ENCODE results near the gene PRICKLE4. TPM values are rescaled to one million over a fixed set of nuclear protein-coding genes. Genes with fewer than 3 reads are reported as not detected.

The PRICKLE4 gene
- polyA plus RNA-seq, 1 donor from 2014 or later, result 1.3 TPM

GRCh38 chr6:41779788-41780550, 613 bp upstream of the PRICKLE4 start, which contains the start of gene FRS3:
Gene FRS3 (minus strand): TSS chr6:41779900. CDS start chr6:41776987, 2,913 bp downstream.
- peak within 1 kb of the TSS; percentile 86 for H3K4me3 ChIP-seq (ENCODE audit: low read length)
- H3K27me3 ChIP-seq (ENCODE audit: insufficient read depth, low read depth, low read length), result no peaks in the 10 kb centered on the region
- TF ChIP-seq TAF1 (IDR thresholded peaks at IDR 0.05; ENCODE audit: low read depth) (no peak), MXI1 (conservative IDR thresholded peaks at IDR 0.05; ENCODE audit: poor library complexity, severe bottlenecking) (peak; percentile 28), EZH2 (IDR thresholded peaks at IDR 0.05; ENCODE audit: borderline replicate concordance, insufficient read depth, low read length, poor library complexity, severe bottlenecking) (no peak), EP300 (conservative IDR thresholded peaks at IDR 0.05; ENCODE audit: poor library complexity, severe bottlenecking) (peak; percentile 43), REST (IDR thresholded peaks at IDR 0.05; ENCODE audit: borderline replicate concordance) (no peak), CTCF (IDR thresholded peaks at IDR 0.05; ENCODE audit: poor library complexity, severe bottlenecking) (peak; percentile 97), RAD21 (conservative IDR thresholded peaks at IDR 0.05) (peak; percentile 94), POLR2AphosphoS5 (IDR thresholded peaks at IDR 0.05) (peak; percentile 39), SMC3 (conservative IDR thresholded peaks at IDR 0.05; ENCODE audit: poor library complexity) (peak; percentile 89)
- peak within 1 kb of the TSS; percentile 79 for H3K9ac ChIP-seq (ENCODE audit: low read length)
- no peaks in the 10 kb centered on the region for H3K36me3 ChIP-seq (ENCODE audit: insufficient read depth, low read length)
- H3F3A ChIP-seq (ENCODE audit: insufficient read depth, low read length, poor library complexity, severe bottlenecking), result no peaks in the 10 kb centered on the region
- H3K9me3 ChIP-seq (ENCODE audit: low read length), result no peaks in the 10 kb centered on the region
- H3K9me2 ChIP-seq (ENCODE audit: insufficient read depth, low read length), result no peaks in the 10 kb centered on the region
- H3K27ac ChIP-seq (ENCODE audit: low read length), result no peak within 1 kb of the TSS
- H2AFZ ChIP-seq (ENCODE audit: low read depth, low read length), result peak within 1 kb of the TSS; percentile 80
- no peaks in the 10 kb centered on the region for H4K20me1 ChIP-seq (ENCODE audit: insufficient read depth)
- H3K4me2 ChIP-seq (ENCODE audit: low read length), result peak within 1 kb of the TSS; percentile 81
- no peaks in the 10 kb centered on the region for H3K79me2 ChIP-seq (replicated peaks; ENCODE audit: insufficient read depth, low read length)

- Histone ChIP-seq H3K27me3 (ENCODE audit: insufficient read depth, low read depth, low read length) (no peaks in the 10 kb centered on the region), H3K9me2 (ENCODE audit: insufficient read depth, low read length) (no peaks in the 10 kb centered on the region), H3K27ac (ENCODE audit: low read length) (no peak overlapping the region), H3K4me3 (ENCODE audit: low read length) (peak overlapping the region; percentile 86), H3K9ac (ENCODE audit: low read length) (peak overlapping the region; percentile 79), H3K36me3 (ENCODE audit: insufficient read depth, low read length) (no peaks in the 10 kb centered on the region), H2AFZ (ENCODE audit: low read depth, low read length) (no peak overlapping the region), H3K4me2 (ENCODE audit: low read length) (no peak overlapping the region), H3F3A (ENCODE audit: insufficient read depth, low read length, poor library complexity, severe bottlenecking) (no peaks in the 10 kb centered on the region), H4K20me1 (ENCODE audit: insufficient read depth) (no peaks in the 10 kb centered on the region), H3K79me2 (replicated peaks; ENCODE audit: insufficient read depth, low read length) (no peaks in the 10 kb centered on the region), H3K9me3 (ENCODE audit: low read length) (no peaks in the 10 kb centered on the region)
- TF ChIP-seq POLR2AphosphoS5 (IDR thresholded peaks at IDR 0.05) (no peak), RAD21 (conservative IDR thresholded peaks at IDR 0.05) (no peak), SMC3 (conservative IDR thresholded peaks at IDR 0.05; ENCODE audit: poor library complexity) (no peak), EP300 (conservative IDR thresholded peaks at IDR 0.05; ENCODE audit: poor library complexity, severe bottlenecking) (no peak), CTCF (IDR thresholded peaks at IDR 0.05; ENCODE audit: poor library complexity, severe bottlenecking) (no peak), MXI1 (conservative IDR thresholded peaks at IDR 0.05; ENCODE audit: poor library complexity, severe bottlenecking) (no peak), TAF1 (IDR thresholded peaks at IDR 0.05; ENCODE audit: low read depth) (no peak), EZH2 (IDR thresholded peaks at IDR 0.05; ENCODE audit: borderline replicate concordance, insufficient read depth, low read length, poor library complexity, severe bottlenecking) (no peak)
These were observed 766 bp downstream of the PRICKLE4 start for GRCh38 chr6:41781366-41781730.
